ENCODE data around the gene HOXB8. TPM values are rescaled to one million over a fixed set of nuclear protein-coding genes. Genes with fewer than 3 reads are reported as not detected.

The HOXB8 gene
- total and polyA plus RNA-seq, 10 of the 15 experiments (the other 5 are each of a cell fraction or from before 2014, with no cell fraction given), result 0.21 TPM; not detected in 9

DNA sequence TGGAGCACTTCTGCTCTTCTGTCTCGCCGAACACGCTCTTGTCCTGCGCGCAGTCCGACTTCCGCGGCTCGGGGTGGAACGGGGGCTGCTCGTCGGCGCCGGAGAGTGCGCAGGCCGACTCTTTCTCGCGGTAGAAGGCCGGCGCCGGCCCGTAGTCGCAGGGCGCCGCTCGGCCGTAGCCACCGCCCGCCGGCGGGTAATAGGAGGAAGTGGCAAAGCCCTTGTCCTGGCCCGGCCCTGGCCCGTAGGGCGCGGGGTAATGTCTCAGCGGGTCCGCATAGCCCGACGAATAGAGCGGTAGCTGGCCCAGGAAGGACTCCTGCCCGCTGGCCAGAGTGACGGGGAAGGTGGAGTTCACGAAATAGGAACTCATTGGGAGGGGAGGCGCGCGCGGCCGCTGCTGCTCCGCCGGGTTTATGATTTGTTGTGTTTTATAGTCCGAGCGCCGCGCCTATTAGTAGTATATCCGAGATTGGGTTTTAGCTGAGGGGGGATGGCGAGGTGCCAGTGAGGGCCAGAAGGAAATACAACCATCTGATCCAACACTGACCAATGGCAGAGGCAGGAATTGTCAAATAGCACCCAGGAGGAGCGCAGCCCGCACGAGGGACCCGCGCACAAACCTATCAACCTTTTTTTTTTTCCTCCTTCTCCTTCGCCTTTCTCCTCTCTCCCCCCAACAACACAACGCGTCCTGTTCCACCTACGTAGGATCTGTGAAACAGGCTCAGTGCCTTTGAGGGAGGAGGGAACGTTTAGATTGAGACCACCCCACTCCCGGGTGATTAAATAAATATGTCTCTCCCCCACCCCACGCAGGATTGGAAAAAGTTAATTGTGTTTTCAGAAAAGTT is 17.1 kb downstream of the HOXB8 start:
- peak; percentile 78 for ATAC-seq
- H3K79me2 ChIP-seq (ENCODE audit: control insufficient read depth, insufficient read depth, low read length), result no peaks in the 10 kb centered on the region
- peaks cover 10% of the 10 kb centered on the region for H3K4me1 ChIP-seq (ENCODE audit: control insufficient read depth, insufficient read depth, low read length)
- TF ChIP-seq NR2F1 (conservative IDR thresholded peaks at IDR 0.05) (no peak), HCFC1 (IDR thresholded peaks at IDR 0.05; ENCODE audit: low read length) (no peak), RELA (IDR thresholded peaks at IDR 0.05; ENCODE audit: borderline replicate concordance, partially characterized antibody) (no peak), IKZF1 (conservative IDR thresholded peaks at IDR 0.05) (peak; percentile 48; the same call in 1 of the 2 replicates), MYC (IDR thresholded peaks at IDR 0.05; ENCODE audit: insufficient read depth, insufficient read length, insufficient replicate concordance, low read length, severe bottlenecking) (no peak), MEF2B (IDR thresholded peaks at IDR 0.05; ENCODE audit: partially characterized antibody, poor library complexity, severe bottlenecking) (no peak), MTA3 (IDR thresholded peaks at IDR 0.05; ENCODE audit: borderline replicate concordance, low read length) (no peak), ZNF24 (IDR thresholded peaks at IDR 0.05) (no peak), SUZ12 (IDR thresholded peaks at IDR 0.05; ENCODE audit: unreplicated experiment) (peak; percentile 94), NFYB (IDR thresholded peaks at IDR 0.05; ENCODE audit: insufficient read depth, low read depth, low read length) (no peak), BHLHE40 (IDR thresholded peaks at IDR 0.05; ENCODE audit: borderline replicate concordance in 1 of 2, low read depth in 2 of 2, low read length in 1 of 2) (0 out of 4 replicates have a peak, but pooled peaks of 1 of the 2 experiments have one; percentile 4), DPF2 (IDR thresholded peaks at IDR 0.05) (0 out of 2 replicates have a peak, but pooled peaks have one; percentile 22), TARDBP (IDR thresholded peaks at IDR 0.05; ENCODE audit: borderline replicate concordance) (no peak), SIX5 (IDR thresholded peaks at IDR 0.05; ENCODE audit: low read depth, low read length, severe bottlenecking) (no peak), BCLAF1 (IDR thresholded peaks at IDR 0.05) (no peak), NFXL1 (IDR thresholded peaks at IDR 0.05; ENCODE audit: borderline replicate concordance) (no peak), SREBF1 (IDR thresholded peaks at IDR 0.05; ENCODE audit: low read length) (no peak), RAD21 (IDR thresholded peaks at IDR 0.05; ENCODE audit: insufficient read depth, low read depth, low read length) (no peak), SP1 (IDR thresholded peaks at IDR 0.05; ENCODE audit: low read depth, low read length) (no peak)
- TF ChIP-seq, protein P1, sequence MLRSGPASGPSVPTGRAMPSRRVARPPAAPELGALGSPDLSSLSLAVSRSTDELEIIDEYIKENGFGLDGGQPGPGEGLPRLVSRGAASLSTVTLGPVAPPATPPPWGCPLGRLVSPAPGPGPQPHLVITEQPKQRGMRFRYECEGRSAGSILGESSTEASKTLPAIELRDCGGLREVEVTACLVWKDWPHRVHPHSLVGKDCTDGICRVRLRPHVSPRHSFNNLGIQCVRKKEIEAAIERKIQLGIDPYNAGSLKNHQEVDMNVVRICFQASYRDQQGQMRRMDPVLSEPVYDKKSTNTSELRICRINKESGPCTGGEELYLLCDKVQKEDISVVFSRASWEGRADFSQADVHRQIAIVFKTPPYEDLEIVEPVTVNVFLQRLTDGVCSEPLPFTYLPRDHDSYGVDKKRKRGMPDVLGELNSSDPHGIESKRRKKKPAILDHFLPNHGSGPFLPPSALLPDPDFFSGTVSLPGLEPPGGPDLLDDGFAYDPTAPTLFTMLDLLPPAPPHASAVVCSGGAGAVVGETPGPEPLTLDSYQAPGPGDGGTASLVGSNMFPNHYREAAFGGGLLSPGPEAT (IDR thresholded peaks at IDR 0.05; ENCODE audit: low read depth), result no peak

More for the DNA sequence above, 17.1 kb downstream of the HOXB8 start:
- Histone ChIP-seq H2AFZ (ENCODE audit: control insufficient read depth, low read depth, low read length) (peak overlapping the region; percentile 71), H3K4me3 (peak overlapping the region; percentile 79), H3K36me3 (ENCODE audit: control insufficient read depth in 2 of 2, insufficient read depth in 2 of 2, low read length in 1 of 2) (no peaks in the 10 kb centered on the region), H3K27ac (ENCODE audit: control insufficient read depth, insufficient read depth) (no peak overlapping the region), H4K20me1 (ENCODE audit: control insufficient read depth, insufficient read depth) (no peaks in the 10 kb centered on the region), H3K9ac (ENCODE audit: control insufficient read depth, insufficient read depth, low read length) (no peak overlapping the region; the same call in 1 of the 2 replicates), H3K27me3 (replicated peaks in 1 of 2; ENCODE audit: control insufficient read depth in 2 of 2, insufficient read depth in 2 of 2, low read length in 1 of 2) (peaks cover 15 to 47% of the 10 kb centered on the region in 2 experiments), H3K4me2 (ENCODE audit: control insufficient read depth, insufficient read depth) (peak overlapping the region; percentile 66), H3K9me3 (replicated peaks; ENCODE audit: control insufficient read depth, insufficient read depth, low read length) (no peaks in the 10 kb centered on the region)
- ChIA-PET RAD21 (ENCODE audit: unreplicated experiment) (no interaction called here), SMC1A (ENCODE audit: uncharacterized antibody, unreplicated experiment) (no interaction called here), CTCF (interaction anchor here (0.7 to 2.2 kb wide), 3 partner anchors 21 to 472 kb away, joined by 3 to 7 read pairs (median 5); no protein-coding TSS in a partner anchor), POLR2A (no interaction called here)
- 2% methylated on average over 68 of the region's 68 CpGs for WGBS (ENCODE audit: insufficient coverage, insufficient replicate concordance, low lambda C conversion rate, missing lambda C conversion rate)
- BruUV-seq (replicated peaks), result no TSS peak
- FAIRE-seq (no peak), DNase-seq (ENCODE audit: low read depth, low spot score) (no peak)
- in situ Hi-C loops (cut with MboI) (loop anchor here (5.0 kb wide), 1 partner anchor 336 kb away; no protein-coding TSS in a partner anchor), intact Hi-C loops (cut with micrococcal nuclease; ENCODE audit: unreplicated experiment) (no loop called here)
